OCI-LY7 (cell line): ENCODE results near the gene PAN3.

Experiments used
- EZH2phosphoT487 ChIP-seq: fragments of 200-600 bp; sonication (generic); IDR thresholded peaks from 2 replicates; pipeline ENCODE4 v1.6.1; 2018; ENCODE audit warnings: low read depth, borderline replicate concordance, mild to moderate bottlenecking, mixed run types, antibody characterized with exemption, low read length, moderate library complexity, mixed read lengths
- TF ChIP-seq, protein P1 (sequence below): fragments of 200-600 bp; sonication (generic); conservative IDR thresholded peaks from 2 replicates; pipeline ENCODE4 v1.5.1; 2014; ENCODE audit warnings: mild to moderate bottlenecking, antibody characterized with exemption, low read length, moderate library complexity, mixed read lengths

DNA sequence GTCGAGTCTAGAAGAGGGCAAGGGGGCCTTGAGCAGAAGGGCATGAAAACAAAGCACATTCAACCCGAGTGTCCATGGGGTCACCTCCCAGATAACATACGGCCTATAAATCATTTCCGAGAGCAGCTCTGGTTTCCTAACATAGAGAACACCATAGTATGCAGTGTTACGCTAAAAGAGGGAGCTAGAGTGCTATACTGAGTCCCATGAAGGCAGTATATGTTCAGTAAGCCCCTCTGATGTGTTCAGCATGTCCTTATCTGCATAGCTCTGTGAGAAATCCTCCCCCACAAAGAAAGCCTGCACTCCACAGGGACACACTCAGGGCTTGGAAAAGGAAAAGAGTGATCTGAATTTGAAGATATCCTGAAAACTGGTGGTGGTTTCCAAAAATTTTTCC, 181.2 kb downstream of the PAN3 start:
- TF ChIP-seq, protein P1, sequence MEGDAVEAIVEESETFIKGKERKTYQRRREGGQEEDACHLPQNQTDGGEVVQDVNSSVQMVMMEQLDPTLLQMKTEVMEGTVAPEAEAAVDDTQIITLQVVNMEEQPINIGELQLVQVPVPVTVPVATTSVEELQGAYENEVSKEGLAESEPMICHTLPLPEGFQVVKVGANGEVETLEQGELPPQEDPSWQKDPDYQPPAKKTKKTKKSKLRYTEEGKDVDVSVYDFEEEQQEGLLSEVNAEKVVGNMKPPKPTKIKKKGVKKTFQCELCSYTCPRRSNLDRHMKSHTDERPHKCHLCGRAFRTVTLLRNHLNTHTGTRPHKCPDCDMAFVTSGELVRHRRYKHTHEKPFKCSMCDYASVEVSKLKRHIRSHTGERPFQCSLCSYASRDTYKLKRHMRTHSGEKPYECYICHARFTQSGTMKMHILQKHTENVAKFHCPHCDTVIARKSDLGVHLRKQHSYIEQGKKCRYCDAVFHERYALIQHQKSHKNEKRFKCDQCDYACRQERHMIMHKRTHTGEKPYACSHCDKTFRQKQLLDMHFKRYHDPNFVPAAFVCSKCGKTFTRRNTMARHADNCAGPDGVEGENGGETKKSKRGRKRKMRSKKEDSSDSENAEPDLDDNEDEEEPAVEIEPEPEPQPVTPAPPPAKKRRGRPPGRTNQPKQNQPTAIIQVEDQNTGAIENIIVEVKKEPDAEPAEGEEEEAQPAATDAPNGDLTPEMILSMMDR, result no peak
- TF ChIP-seq EZH2phosphoT487, result no peak
